Measurements from ENCODE around the gene LURAP1L.

- TF ChIP-seq CTCF (IDR thresholded peaks at IDR 0.05; ENCODE audit: low read length) (no peak), EZH2 (IDR thresholded peaks at IDR 0.05; ENCODE audit: borderline replicate concordance, low read length) (no peak)
Observed at GRCh38 chr9:12847561-12847960, 72.7 kb downstream of the LURAP1L start.

All from OCI-LY1 (cell line).